ENCODE results near the gene SFT2D1. TPM values are rescaled to one million over a fixed set of nuclear protein-coding genes. Genes with fewer than 3 reads are reported as not detected.
"Not testable (repeated sequence)": the region's sequence is repeated elsewhere in the genome, so short reads cannot be mapped to it uniquely, and the experiment has no call there.

Gene SFT2D1
- 52.8 TPM for total RNA-seq
- long read RNA-seq, transcript SFT2D1-201 (8 exons, 1,079 nt): major isoform, 124 of 135 reads
- long read RNA-seq, partial matches to known transcripts: 2 of 135 reads
- long read RNA-seq, other reads (novel, unspliced or antisense): 9 of 135 reads

- Histone ChIP-seq H3K27me3 (ENCODE audit: low read depth) (no peaks in the 10 kb centered on the region), H3K27ac (peak within 1 kb of the TSS; percentile 99), H3K9me3 (no peaks in the 10 kb centered on the region), H3K36me3 (peaks cover 19% of the 10 kb centered on the region), H3K4me1 (peaks cover 26% of the 10 kb centered on the region), H3K4me3 (peak within 1 kb of the TSS; percentile 91)
- no peak for TF ChIP-seq CTCF (IDR thresholded peaks at IDR 0.05)
- intact Hi-C loops (cut with DNase I): no loop called here
- DNase-seq (peak; percentile 94), ATAC-seq (peak; percentile 98 to 99)
Observed at GRCh38 chr6:166342349-166343149, at the start of gene SFT2D1. Gene SFT2D1, minus strand, starts transcription at chr6:166342545. Its CDS starts 64 bp downstream, at chr6:166342481.

- intact Hi-C loops (cut with DNase I): no loop called here
- no peak overlapping the region for H3K4me3 ChIP-seq
- DNase-seq (no peak), ATAC-seq (no peak)
- peaks cover 19% of the 10 kb centered on the region for H3K4me1 ChIP-seq
- no peak for TF ChIP-seq CTCF (IDR thresholded peaks at IDR 0.05)
- H3K27me3 ChIP-seq (ENCODE audit: low read depth): no peaks in the 10 kb centered on the region
- no peaks in the 10 kb centered on the region for H3K36me3 ChIP-seq
- no peak overlapping the region for H3K27ac ChIP-seq
- H3K9me3 ChIP-seq: no peaks in the 10 kb centered on the region
Observed at GRCh38 chr6:166389119-166389518, 46.8 kb upstream of the SFT2D1 start.

GRCh38 chr6:166388290-166389004 lies 46.1 kb upstream of the SFT2D1 start:
- no peaks in the 10 kb centered on the region for H3K27me3 ChIP-seq (ENCODE audit: low read depth)
- no peak overlapping the region for H3K4me3 ChIP-seq
- H3K36me3 ChIP-seq: no peaks in the 10 kb centered on the region
- ATAC-seq (no peak), DNase-seq (no peak)
- H3K27ac ChIP-seq: no peak overlapping the region
- no peaks in the 10 kb centered on the region for H3K9me3 ChIP-seq
- intact Hi-C loops (cut with DNase I): no loop called here
- peaks cover 21% of the 10 kb centered on the region for H3K4me1 ChIP-seq
- no peak for TF ChIP-seq CTCF (IDR thresholded peaks at IDR 0.05)

GRCh38 chr6:166387642-166388289 lies 45.4 kb upstream of the SFT2D1 start:
- intact Hi-C loops (cut with DNase I): no loop called here

GRCh38 chr6:166387098-166387497 lies 44.8 kb upstream of the SFT2D1 start:
- ATAC-seq; H3K4me3 ChIP-seq; intact Hi-C loops (cut with DNase I); H3K36me3 ChIP-seq; H3K9me3 ChIP-seq; H3K27ac ChIP-seq; H3K27me3 ChIP-seq (ENCODE audit: low read depth); DNase-seq: not testable (repeated sequence)
- peaks cover 21% of the 10 kb centered on the region for H3K4me1 ChIP-seq

More at GRCh38 chr6:166387642-166388289, 45.4 kb upstream of the SFT2D1 start:
- H3K27ac ChIP-seq: no peak overlapping the region
- H3K4me1 ChIP-seq: peaks cover 21% of the 10 kb centered on the region
- DNase-seq: no peak
- H3K9me3 ChIP-seq: no peaks in the 10 kb centered on the region
- no peaks in the 10 kb centered on the region for H3K27me3 ChIP-seq (ENCODE audit: low read depth)
- TF ChIP-seq CTCF (IDR thresholded peaks at IDR 0.05): no peak
- H3K36me3 ChIP-seq: no peaks in the 10 kb centered on the region
- no peak overlapping the region for H3K4me3 ChIP-seq
- no peak for ATAC-seq
